NCI-H1105 (cell line): Measurements from ENCODE around the gene PLEKHA5.
A peak's percentile ranks its signal among the peaks of the same experiment; 100 is the strongest.
"Not testable (repeated sequence)": the region's sequence is repeated elsewhere in the genome, so short reads cannot be mapped to it uniquely, and the experiment has no call there.

Source experiments
- DNase-seq: peaks from one replicate; lab custom pipeline; 2025; lab: John Stamatoyannopoulos, UW

Gene PLEKHA5

DNA sequence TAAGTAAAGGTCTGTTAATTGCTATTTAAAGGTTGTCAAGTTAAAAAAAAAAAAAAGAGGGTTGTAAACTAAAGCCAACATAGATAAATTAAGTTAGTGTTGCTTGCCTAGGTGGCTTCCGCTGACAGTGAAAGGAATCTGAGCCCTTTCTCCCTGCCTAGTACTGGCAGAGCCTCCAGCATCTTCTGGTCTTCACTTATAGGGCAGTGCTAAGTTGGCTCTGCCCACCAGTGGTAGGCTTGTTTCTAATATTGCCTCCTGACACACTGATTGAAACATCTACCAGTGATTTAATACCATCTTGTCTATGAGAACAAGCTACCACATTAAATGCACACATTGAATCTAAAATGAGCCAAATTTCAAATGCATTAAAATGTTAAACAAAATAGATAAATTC is 39.7 kb downstream of the PLEKHA5 start:
- no peak for DNase-seq

DNA sequence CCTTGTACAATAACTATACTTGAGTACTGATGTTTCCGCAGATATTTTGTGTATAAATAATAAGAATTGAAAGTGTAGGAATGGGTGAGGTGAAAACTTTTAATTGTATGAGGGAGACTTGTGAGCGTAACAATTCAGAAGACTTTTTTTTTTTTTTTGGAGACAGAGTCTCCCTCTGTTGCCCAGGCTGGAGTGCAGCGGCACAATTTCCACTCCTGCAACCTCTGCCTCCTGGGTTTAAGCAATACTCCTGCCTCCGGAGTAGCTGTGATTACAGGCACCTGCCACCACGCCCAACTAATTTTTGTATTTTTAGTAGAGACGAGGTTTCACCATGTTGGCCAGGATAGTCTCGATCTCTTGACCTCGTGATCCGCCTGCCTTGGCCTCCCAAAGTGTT is 40.8 kb downstream of the PLEKHA5 start:
- DNase-seq, result not testable (repeated sequence)

DNA sequence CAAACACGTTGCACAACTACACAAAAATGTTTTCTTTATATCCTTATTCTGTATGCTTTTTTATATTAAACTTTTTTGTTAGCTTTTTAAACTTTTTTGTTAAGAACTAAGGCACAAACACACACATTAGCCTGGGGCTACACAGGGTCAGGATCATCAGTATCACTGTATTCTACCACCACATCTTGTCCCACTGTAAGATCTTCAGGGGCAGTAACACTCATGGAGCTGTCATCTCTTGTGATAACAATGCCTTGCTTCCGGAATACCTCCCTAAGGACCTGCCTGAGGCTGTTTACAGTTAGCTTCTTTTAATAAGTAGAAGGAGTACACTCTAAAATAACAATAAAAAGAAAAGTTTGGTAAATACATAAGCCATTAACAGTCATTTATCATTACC is 42.2 kb downstream of the PLEKHA5 start:
- DNase-seq, result no peak

DNA sequence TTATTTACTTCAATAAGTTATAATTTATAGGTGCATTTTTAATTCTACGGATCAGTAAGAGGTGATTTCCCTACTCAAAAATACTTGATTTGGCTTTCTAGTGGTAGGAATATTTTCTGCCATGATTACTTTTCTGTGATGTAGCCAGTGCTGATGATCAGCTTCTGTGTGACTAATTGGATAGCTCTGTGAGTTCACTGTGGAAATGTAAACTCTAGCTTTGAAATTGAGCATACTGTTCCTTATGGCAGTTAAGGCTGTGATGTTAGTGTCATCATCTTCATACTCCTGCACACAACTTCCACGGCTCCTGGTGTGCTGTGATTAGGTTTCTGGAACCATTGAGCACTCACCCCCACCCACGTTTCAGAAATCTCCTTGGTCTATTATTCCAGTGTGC is 48.2 kb downstream of the PLEKHA5 start:
- DNase-seq, result no peak

DNA sequence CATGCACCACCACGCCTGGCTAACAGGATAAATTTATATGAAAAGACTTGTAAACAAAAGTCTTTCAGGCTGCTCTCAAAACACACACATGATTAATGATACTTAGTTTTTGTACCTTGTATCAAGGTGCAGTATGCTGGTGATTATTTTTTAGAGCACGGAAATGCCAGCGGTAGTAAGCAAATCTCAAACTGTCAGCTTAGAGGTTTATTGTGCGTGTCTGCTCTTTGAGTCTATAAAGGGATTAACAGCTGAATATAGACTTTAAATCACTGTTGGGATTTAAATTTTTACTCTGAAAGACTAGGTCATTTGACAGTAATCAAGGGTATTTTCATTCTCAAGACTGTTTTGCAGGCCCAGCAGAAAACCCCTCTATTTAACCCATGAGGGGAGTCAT is 50.5 kb downstream of the PLEKHA5 start:
- no peak for DNase-seq

DNA sequence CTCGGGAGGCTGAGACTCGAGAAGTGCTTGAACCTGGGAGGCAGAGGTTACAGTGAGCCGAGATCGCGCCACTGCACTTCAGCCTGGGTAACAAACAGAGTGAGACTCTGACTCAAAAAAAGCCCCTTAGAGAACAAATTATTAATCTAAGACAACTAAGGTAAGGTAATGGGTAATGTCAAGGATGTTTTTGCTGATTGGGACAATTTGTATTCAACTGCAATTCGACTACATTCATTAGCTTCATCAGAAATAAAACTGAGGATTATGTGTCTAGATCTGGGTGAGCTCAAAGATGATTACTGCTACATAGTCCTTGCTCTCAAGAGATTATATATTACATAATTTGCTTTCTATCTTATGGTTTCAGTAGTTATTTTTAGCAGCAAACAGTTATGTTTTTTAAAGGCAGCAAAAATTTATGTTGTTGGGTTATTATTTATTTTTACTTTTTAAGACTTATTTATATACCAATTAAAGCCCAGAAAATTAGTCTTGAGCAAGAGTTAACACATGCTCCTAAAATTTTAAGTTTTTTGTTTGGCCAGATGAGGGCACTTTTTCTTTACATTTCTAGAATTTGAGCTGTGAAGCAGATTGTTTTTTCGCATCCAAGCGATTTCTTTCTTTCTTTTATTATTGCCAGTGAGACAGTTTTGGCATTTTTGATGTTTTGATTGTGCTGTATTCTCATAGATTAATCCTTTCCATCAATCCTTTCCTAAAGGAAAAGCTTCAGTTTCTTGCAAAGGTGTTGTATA is 52.3 kb downstream of the PLEKHA5 start:
- DNase-seq, result no peak

DNA sequence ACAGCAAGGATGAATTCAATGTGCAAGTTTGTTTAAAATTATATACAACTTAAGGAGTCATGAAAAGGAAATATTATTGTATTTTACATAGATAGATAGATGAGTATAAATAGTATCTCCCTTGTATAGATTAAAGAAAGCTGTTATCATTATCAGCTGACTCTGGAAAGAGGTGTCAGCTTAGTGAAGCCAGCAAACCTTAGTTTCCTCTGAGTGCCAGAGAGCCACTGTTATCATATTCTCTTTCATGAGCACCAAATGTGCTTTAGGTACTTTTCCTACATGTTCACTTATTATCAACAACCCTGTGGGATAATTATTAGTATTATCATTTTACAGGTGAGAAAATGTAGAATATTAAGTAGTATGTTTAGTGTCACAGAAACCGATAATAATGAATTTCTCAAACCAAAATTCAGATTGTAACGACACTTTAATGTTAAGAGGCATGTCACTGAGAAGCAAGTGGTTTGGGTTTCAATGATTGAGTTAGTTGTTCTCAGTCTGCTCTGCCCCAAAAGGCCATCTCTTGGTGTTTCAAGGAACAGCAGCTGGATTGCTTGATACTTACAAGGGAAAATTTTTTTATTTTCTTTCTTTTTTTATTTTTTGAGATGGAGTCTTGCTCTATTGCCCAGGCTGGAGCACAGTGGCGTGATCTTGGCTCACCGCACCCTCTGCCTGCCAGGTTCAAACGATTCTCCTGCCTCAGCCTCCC is 53.7 kb downstream of the PLEKHA5 start:
- no peak for DNase-seq

DNA sequence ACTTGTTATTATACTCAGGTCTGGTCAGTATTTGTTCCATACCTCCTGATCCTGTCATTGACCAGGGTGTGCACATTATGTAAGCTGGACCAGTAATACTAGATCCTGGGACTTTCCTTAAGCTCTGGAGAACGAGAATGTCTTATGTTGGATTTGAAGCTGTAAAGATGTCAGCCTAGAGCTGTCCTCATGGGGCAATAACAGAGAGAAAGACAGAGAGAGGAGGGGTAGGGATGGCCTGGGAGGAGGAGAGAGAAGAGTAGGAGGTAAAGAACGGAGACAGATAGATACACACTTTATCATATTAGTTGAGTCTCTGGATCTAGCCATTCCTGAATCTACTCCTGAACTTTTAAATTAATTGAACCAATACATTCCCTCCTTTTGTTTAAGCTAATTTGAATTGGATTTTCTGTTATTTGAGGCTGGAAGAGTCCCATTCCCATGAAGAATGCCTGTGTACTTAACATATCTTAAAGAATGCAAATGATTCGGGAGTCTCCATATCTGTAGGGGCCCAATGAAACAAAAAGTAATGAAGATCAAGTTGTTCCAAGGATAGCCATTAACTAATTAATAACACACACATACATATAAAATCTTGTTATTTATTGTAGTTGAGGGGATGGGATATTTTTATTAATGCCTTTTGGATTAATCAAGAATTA is 55.9 kb downstream of the PLEKHA5 start:
- no peak for DNase-seq

DNA sequence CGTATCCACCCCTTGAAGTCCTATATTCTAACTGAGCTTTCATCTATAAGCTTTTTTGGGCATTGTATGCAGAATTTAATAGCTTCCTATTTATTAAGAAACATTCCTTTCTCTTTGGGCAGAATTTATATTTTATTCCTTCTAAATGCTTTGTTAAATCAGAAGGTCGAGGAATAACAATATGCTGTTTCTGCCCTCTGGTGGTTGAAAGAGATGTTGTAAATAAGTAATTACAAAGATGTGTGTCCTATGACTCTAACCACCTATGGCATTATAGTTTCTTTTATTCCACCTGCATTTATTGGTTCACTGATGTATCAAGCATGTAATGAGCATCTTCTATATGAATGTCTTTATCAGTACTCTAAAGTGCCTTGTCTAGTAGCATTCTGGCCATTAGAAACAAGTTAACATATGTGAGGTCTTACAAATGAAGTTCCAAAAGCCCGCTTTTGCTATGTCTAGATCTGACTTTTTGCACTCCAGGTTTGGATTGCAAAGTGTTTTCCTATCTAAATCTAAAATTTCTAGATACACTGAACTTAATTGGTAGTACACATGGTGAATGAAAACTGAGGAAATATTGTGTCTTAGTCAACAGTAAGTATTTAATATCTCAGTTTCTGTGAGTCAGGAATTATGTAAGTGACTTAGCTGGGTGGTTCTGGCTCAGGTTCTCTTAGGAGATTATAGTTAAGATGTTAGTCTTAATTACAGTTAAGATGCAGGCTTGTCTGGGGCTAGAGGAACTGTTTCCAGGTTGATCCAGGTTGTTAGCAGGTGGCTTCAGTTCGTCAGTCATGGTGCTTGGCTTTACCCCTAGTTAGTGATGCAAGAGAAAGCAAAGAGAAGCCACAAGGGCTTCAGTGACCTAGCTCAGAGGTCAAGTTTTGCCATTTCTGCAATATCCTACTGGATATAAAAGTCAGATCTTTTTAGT is 57.5 kb downstream of the PLEKHA5 start:
- DNase-seq, result peak; percentile 47

DNA sequence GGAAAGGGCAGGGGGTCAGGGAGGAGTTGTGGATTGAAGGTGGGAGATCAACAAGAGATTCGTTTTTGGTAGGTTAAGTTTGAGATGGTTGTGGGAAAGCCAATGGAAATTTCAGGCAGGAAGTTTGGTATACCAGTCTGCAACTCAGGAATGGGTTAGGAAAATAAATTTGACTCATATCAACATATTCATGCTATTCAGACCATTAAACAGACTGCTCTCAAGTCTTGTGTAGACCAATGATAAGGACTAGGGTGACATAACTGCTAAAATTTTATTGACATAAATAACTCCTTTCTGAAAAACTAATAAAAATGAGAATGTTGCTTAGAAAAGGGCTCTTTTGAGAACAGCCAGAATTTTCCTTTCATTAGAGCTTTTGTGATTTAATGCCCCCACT is 60.0 kb downstream of the PLEKHA5 start:
- DNase-seq, result no peak

DNA sequence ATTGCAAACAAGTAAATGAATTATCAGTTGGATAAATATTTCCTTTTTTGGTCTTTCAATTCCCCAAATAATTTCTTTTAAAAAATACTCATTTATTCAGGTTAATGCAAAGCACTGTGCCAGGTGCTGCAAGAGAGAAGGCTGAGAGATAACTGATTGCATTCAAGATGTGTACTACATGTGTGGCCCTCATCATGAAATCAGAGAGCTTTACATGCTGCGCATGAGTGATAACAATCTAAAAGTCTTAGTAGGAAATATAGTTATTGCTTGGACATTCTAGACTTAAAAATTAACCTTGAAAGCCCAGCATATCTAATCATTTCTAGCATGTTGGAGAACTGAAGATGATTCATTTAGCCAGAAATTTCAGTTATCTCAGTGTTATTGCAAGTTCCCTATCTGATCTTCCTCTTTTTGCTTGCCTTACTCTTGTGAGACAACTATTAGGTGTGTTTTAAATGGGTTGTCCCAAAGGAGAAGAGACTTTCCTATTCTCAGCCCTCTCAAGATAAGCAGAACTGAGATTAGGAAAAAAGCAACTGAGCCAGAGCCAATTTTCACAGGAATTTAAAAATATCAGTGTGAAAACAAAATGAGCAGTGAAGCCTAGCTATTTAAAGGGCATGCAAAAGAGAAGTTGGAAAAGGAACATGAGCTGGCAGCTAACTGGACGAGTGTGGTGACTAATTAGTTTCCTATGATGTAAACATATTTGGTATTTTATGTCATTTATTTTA is 60.9 kb downstream of the PLEKHA5 start:
- no peak for DNase-seq

DNA sequence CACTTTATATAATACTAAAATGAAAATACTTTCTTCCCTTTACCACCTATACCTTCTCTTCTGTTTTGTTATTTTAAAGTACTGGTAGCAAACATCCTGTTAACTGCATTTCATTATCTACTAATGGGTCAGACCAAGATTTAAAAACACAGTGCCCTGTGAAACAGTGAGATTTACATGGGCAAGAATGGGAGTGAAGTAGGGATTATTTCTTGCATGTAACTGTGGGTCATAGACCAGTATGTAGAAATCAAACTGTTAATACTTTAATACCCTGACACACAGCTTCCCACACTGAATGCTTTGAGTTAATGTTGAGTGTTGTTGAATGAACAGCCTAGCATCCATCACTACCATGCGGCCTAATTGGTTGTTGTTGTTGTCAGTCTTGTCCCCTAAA is 61.6 kb downstream of the PLEKHA5 start:
- DNase-seq, result no peak

DNA sequence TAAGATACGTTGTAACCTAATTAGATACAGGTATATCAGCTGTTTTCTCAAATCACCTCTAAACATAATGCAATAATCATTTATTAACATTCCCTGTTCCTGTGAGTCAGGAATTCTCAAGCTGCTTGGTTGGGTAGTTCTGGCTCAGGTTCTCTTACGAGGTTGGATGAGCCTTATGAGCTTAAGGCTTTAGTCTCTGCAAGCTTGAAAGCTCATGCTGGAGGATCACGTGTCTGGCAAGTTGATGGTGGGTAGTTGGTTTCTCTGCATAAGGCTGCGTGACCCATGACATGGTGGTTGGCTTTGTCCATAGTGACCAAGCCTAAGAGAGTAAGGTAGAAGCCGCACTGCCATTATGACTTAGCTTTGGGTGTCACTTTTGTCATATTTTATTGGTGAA is 62.0 kb downstream of the PLEKHA5 start:
- no peak for DNase-seq

DNA sequence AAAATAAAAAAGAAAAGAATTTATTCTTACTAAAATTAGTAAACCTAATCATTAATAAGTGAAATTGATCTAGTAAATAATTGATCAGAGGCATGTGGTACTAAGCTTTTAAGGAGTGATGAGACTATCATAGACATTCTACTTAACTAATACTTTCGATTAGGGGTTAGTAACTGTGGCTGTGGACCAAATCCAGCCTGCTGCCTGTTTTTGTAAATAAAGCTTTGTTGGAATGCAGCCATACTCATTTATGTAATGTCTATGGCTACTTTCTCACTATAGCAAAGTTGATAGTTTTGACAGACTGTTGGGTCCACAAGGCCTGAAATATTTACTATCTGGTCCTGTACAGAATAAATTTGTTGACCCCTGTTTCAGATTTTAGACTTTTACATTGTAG is 63.2 kb downstream of the PLEKHA5 start:
- no peak for DNase-seq

DNA sequence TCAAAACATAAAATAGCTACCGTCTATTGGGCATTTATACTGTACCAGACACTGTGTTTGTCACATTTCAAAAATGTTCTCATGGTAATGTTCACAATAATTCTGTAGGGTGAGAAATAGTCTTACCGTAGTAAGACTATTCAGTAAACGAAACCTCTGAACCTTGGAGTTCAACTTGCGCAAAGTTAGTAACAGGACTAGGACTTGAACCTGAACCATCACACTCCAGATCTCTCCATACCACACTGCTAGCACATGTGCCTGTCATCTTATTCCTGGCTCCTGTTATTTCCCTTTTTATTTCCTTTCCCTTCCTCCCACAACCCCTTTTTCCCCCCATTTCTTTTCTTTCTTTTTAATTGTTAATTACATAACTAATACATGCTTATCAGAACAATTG is 65.4 kb downstream of the PLEKHA5 start:
- DNase-seq, result no peak

DNA sequence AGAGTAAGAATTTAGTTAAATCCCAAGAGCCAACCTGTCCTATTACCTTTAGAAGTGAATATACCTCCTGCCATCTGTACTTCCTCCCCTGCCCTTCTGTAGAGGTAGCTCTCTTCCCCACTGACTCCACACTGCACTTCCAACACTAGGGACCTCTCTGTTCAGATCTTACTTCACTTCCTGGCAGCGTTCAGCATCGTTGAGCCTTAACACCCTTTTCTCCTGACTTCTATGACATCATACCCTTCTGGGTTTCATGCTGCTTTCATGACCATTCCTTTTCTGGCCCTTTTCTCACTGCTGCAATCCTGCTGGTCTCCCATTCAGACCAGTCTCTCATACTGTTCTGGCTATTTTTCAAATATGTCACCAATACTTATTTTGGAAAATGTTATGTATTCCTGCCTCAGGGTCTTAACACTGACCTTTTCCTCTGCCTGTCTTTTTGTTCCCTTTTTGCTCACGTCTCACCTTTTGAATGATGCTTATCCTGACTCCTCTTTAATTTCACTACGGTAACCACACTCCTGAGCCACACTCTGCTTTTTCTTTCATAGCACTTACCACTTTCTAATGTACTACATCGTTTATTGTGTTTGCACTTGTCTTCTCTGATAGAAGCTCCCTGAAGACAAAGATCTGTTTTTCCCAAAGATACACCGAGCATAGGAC is 67.6 kb downstream of the PLEKHA5 start:
- DNase-seq, result no peak

DNA sequence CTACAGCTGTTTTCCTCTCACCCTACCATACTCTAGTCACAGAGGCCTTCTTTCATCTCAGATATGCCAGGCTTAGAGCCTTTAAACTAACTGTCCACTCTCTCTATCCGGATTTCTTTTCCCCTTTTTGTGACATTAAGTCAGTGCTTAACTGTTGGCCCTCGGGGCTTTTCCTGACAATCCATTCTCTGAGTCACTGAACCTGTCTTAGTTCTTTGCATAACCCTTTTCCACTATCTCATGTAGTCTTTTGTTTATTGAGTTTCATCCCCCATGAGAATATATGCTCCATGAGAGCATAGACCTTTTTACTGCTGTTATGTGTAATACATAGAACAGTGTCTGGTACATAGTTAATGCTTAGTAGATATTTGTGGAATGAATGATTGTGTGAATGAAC is 68.7 kb downstream of the PLEKHA5 start:
- DNase-seq, result no peak

DNA sequence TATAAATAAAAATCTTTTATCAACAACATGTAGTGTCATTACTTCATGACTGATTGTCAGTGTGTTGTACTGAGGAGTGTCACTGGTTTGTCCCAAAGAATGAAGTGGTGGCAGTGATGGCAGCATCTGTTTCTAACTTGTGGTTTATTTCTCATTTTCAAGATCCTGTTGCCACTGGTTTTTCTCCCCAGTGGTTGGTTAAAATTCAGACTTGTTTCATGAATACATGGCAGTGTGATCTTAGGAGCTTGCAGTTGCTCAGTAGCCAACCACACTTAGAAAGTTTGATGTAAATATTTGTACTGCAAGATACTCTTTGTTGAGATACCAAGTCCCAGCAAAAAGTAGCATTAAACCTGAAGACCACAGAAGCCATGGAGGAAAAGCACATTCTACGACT is 69.8 kb downstream of the PLEKHA5 start:
- DNase-seq, result no peak

DNA sequence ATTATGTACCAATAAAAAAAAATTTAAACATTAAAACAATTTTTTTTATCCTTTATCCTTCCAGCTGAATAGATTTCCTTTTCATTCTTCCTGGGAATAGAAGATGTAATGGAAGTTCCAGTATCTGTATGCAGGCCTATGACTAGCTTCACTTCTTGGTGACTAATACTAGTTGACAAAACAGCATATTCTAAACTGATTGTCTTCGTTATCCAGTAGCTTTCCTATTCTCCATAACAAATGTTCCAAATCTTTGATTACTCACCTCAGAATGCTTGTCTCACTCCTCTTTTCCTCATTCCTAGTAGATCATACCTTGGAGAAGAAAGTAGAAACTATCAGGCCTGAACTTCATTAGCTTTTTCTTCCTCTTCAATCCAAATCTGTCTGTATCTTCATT is 70.7 kb downstream of the PLEKHA5 start:
- no peak for DNase-seq

DNA sequence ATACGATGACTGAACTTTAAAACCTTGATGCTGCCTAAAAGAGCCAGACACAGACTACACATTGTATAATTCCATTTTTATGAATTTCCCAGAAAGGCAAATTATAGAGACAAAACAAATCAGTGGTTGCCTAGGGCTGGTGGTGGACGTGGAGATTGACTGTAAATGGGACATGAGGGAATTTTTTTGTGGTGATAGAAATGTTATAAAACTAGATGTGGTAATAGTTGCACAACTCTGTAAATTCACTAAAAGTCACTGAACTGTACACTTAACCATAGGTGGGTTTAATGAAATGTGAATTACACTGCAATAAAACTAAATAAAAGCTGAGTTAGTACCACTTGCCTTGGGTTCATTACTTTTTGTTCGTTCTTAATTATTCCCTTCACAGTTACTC is 72.1 kb downstream of the PLEKHA5 start:
- DNase-seq, result no peak

DNA sequence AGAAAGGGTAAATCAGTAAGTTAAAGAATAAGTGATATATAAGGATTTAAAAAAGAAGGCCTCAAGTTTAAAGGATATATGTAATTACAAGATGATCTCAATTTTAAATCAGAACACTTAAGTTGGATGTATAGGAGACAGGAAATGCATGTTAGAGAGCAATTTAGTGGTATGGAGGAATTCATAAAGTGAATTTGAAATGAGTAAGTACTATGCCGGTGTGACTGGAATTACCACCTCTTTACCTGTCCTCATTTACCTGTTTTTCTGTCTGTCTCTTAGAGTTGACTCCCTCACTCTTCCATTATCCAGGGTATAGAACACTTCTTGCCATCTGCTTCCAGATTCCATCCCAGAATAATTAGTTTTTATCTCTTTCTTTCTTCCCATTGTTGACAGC is 73.5 kb downstream of the PLEKHA5 start:
- DNase-seq, result no peak
